OCI-LY7 (cell line): ENCODE results near the gene TNPO1. TPM values are rescaled to one million over a fixed set of nuclear protein-coding genes. Genes with fewer than 3 reads are reported as not detected.

Experiments used
- BruUV-seq: library from RNA; stranded (reverse); fragments of 400-500 nt; replicated peaks from 2 replicates; lab custom pipeline; 2021; lab: Mats Ljungman, UMichigan
- CTCF ChIA-PET: fragments of 300-600 bp; sonication (Branson Sonifier 250); formaldehyde crosslinking; loops from one replicate; lab custom pipeline; 2022; ENCODE audit warnings: antibody characterized with exemption; ENCODE audit not compliant: unreplicated experiment; lab: Charles Lee
- POLR2A ChIA-PET: fragments of 300-600 bp; sonication (Branson Sonifier 250); formaldehyde crosslinking; loops from one replicate; lab custom pipeline; 2022; ENCODE audit warnings: antibody characterized with exemption; lab: Charles Lee
- DNase-seq: peaks from one replicate; pipeline ENCODE4 v3.0.0-alpha.2; 2015; ENCODE audit warnings: low spot score
- H2AFZ ChIP-seq: fragments of 200-600 bp; sonication (generic), shearing (Covaris generic); 2 replicates; pipeline ENCODE4 v1.6.1; 2014; ENCODE audit warnings: mild to moderate bottlenecking, antibody characterized with exemption, low read length, moderate library complexity
- H3K27ac ChIP-seq: fragments of 200-600 bp; sonication (generic); 2 replicates; pipeline ENCODE4 v1.5.1; 2014; ENCODE audit warnings: mixed run types, low read depth, mild to moderate bottlenecking, moderate library complexity, low read length, inconsistent platforms; ENCODE audit not compliant: poor library complexity, severe bottlenecking
- H3K36me3 ChIP-seq: fragments of 200-600 bp; sonication (generic); 2 replicates; pipeline ENCODE4 v1.6.1; 2014; ENCODE audit warnings: mild to moderate bottlenecking, antibody characterized with exemption, low read length, moderate library complexity, mixed read lengths; ENCODE audit not compliant: insufficient read depth
- H3K4me1 ChIP-seq: fragments of 200-600 bp; sonication (generic); 2 replicates; pipeline ENCODE4 v1.5.1; 2014; ENCODE audit warnings: mild to moderate bottlenecking, low read length; ENCODE audit not compliant: insufficient read depth, poor library complexity, severe bottlenecking
- H3K4me2 ChIP-seq: fragments of 200-600 bp; sonication (generic); 2 replicates; pipeline ENCODE4 v1.6.1; 2014; ENCODE audit warnings: mild to moderate bottlenecking, low read length
- H3K4me3 ChIP-seq: fragments of 200-600 bp; sonication (generic); 2 replicates; pipeline ENCODE4 v1.5.1; 2014; ENCODE audit warnings: mild to moderate bottlenecking, low read depth, low read length; ENCODE audit not compliant: poor library complexity, severe bottlenecking
- H3K79me2 ChIP-seq: fragments of 200-600 bp; sonication (generic); 2 replicates; pipeline ENCODE4 v1.6.1; 2016; ENCODE audit warnings: low read depth, mild to moderate bottlenecking, low read length, moderate library complexity, mixed read lengths; ENCODE audit not compliant: insufficient read depth
- H3K9me2 ChIP-seq: fragments of 200-600 bp; sonication (generic); 2 replicates; pipeline ENCODE4 v1.6.1; 2016; ENCODE audit warnings: mild to moderate bottlenecking, low read length, mixed read lengths; ENCODE audit not compliant: insufficient read depth
- H3K9me3 ChIP-seq: fragments of 200-600 bp; sonication (generic); 2 replicates; pipeline ENCODE4 v1.6.1; 2014; ENCODE audit warnings: mild to moderate bottlenecking, mixed run types, low read length, mixed read lengths
- H4K20me1 ChIP-seq: fragments of 200-600 bp; sonication (generic); 2 replicates; pipeline ENCODE4 v1.6.1; 2014; ENCODE audit warnings: mild to moderate bottlenecking, antibody characterized with exemption, low read length, moderate library complexity, mixed read lengths; ENCODE audit not compliant: insufficient read depth
- EZH2phosphoT487 ChIP-seq: fragments of 200-600 bp; sonication (generic); IDR thresholded peaks from 2 replicates; pipeline ENCODE4 v1.6.1; 2018; ENCODE audit warnings: low read depth, borderline replicate concordance, mild to moderate bottlenecking, mixed run types, antibody characterized with exemption, low read length, moderate library complexity, mixed read lengths
- intact Hi-C: fragments of 100-400 bp; cut with micrococcal nuclease; formaldehyde crosslinking; loops from one replicate; pipeline ENCODE4 v1.10.0; 2022; ENCODE audit not compliant: unreplicated experiment
- total RNA-seq, 2 experiments: library from RNA; depleted of rRNA in 1 of 2; stranded (reverse); fragments of >200 nt in 1 of 2; shearing (Covaris generic) in 1 of 2; gene quantifications; 2 replicates each; pipeline ENCODE4 v1.2.3, GENCODE V29; 2014 to 2022
- TF ChIP-seq, protein P1 (sequence below): fragments of 200-600 bp; sonication (generic); conservative IDR thresholded peaks from 2 replicates; pipeline ENCODE4 v1.5.1; 2014; ENCODE audit warnings: mild to moderate bottlenecking, antibody characterized with exemption, low read length, moderate library complexity, mixed read lengths

Gene TNPO1
- total RNA-seq, 2 experiments from 2014 or later, result 95.2 to 132 TPM

DNA sequence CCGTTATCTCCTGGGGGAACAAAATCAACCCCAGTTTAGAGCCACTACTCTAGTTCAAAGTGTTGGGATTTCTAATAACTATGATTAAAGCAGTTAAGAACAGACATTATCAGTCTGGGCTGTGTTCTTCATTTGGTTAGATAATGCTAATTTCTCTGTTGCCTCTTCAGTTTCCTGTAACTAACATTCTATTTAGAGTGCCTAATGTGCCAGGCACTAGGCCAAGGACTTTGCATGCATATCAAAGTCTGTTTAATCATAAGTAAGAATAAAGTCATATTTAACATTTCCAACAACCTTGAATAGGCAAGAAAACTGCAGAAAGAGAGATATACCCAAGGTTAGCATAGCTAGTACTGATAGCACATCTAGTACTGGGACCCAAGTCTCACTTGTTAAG lies 68.4 kb downstream of the TNPO1 start:
- no peaks in the 10 kb centered on the region for H4K20me1 ChIP-seq
- CTCF ChIA-PET, result no interaction called here

DNA sequence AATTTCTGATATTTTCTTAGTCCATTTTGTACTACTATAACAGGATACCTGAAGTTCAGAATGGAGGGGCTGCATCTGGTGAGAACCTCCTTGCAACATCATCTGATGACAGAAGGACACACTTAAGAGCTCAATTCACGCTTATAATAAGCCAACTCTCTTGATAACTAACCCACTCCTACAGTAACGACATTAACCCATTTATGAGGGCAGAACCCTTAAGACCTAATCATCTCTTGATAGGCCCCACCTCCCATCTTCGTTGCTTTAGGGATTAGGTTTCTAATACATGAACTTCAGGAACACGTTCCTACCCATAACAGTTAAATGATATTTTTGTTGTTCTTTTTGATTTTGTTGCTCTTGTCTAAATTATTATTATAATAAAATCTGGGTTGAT lies 69.4 kb downstream of the TNPO1 start:
- no peak overlapping the region for H3K27ac ChIP-seq
- no peak overlapping the region for H2AFZ ChIP-seq
- TF ChIP-seq, protein P1, sequence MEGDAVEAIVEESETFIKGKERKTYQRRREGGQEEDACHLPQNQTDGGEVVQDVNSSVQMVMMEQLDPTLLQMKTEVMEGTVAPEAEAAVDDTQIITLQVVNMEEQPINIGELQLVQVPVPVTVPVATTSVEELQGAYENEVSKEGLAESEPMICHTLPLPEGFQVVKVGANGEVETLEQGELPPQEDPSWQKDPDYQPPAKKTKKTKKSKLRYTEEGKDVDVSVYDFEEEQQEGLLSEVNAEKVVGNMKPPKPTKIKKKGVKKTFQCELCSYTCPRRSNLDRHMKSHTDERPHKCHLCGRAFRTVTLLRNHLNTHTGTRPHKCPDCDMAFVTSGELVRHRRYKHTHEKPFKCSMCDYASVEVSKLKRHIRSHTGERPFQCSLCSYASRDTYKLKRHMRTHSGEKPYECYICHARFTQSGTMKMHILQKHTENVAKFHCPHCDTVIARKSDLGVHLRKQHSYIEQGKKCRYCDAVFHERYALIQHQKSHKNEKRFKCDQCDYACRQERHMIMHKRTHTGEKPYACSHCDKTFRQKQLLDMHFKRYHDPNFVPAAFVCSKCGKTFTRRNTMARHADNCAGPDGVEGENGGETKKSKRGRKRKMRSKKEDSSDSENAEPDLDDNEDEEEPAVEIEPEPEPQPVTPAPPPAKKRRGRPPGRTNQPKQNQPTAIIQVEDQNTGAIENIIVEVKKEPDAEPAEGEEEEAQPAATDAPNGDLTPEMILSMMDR, result no peak
- TF ChIP-seq EZH2phosphoT487, result no peak
- H3K36me3 ChIP-seq, result peaks cover 98% of the 10 kb centered on the region
- POLR2A ChIA-PET, result no interaction called here
- no peaks in the 10 kb centered on the region for H3K9me2 ChIP-seq
- no peak overlapping the region for H3K4me2 ChIP-seq
- CTCF ChIA-PET, result no interaction called here
- no peak for DNase-seq
- no peaks in the 10 kb centered on the region for H3K4me1 ChIP-seq
- no peaks in the 10 kb centered on the region for H4K20me1 ChIP-seq
- H3K4me3 ChIP-seq, result no peak overlapping the region
- intact Hi-C loops, result no loop called here
- H3K9me3 ChIP-seq, result no peaks in the 10 kb centered on the region
- peaks cover 16% of the 10 kb centered on the region; the same call in 1 of the 2 replicates for H3K79me2 ChIP-seq
- BruUV-seq, result TSS peak; percentile 8

More for the DNA sequence above, 68.4 kb downstream of the TNPO1 start:
- POLR2A ChIA-PET, result no interaction called here
- no peak overlapping the region for H3K27ac ChIP-seq
- DNase-seq, result no peak
- peaks cover 98% of the 10 kb centered on the region for H3K36me3 ChIP-seq
- no peaks in the 10 kb centered on the region for H3K9me2 ChIP-seq
- no peak overlapping the region for H3K4me2 ChIP-seq
- H3K4me3 ChIP-seq, result no peak overlapping the region
- peaks cover 16% of the 10 kb centered on the region; the same call in 1 of the 2 replicates for H3K79me2 ChIP-seq
- no TSS peak for BruUV-seq
- H2AFZ ChIP-seq, result no peak overlapping the region
- no peaks in the 10 kb centered on the region for H3K4me1 ChIP-seq
- no peaks in the 10 kb centered on the region for H3K9me3 ChIP-seq
- intact Hi-C loops, result no loop called here
- TF ChIP-seq EZH2phosphoT487, result no peak
- TF ChIP-seq, protein P1, result no peak

DNA sequence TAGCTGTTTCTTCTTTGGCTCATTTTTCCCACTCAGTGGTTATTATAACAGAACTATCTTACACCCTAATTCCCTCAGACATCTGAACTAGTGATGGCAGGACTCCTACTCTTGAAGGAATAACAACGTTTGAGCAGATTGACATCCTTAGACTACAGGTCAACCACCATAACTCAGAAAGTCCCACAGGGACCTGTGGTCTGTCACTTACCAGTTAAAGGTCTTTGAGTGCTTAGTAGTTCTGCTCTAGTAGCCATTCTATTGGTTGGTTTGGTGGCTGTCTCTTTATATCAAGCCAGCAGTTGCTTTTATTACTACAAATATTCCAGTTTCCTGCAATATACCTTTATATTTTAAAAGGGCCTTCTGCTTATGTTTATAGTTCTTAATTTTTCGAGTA lies 72.1 kb downstream of the TNPO1 start:
- Histone ChIP-seq H3K9me3 (no peaks in the 10 kb centered on the region), H3K27ac (no peak overlapping the region), H3K4me3 (no peak overlapping the region), H2AFZ (no peak overlapping the region), H3K36me3 (peaks cover 98% of the 10 kb centered on the region), H4K20me1 (0 out of 2 replicates have a peak, but pooled peaks cover 5% of the 10 kb centered on the region), H3K9me2 (no peaks in the 10 kb centered on the region), H3K4me2 (no peak overlapping the region), H3K4me1 (no peaks in the 10 kb centered on the region), H3K79me2 (peaks cover 10% of the 10 kb centered on the region; the same call in 1 of the 2 replicates)
- TF ChIP-seq, protein P1, result no peak
- TF ChIP-seq EZH2phosphoT487, result no peak
- CTCF ChIA-PET, result no interaction called here
- intact Hi-C loops, result no loop called here
- no TSS peak for BruUV-seq
- no peak for DNase-seq
- POLR2A ChIA-PET, result interaction anchor here (0.6 to 0.9 kb wide), 2 partner anchors 11 to 39 kb away, joined by 3 read pairs; no protein-coding TSS in a partner anchor
